ENCODE results near the gene TMEM141. TPM values are rescaled to one million over a fixed set of nuclear protein-coding genes. Genes with fewer than 3 reads are reported as not detected.
"Not testable (repeated sequence)": the region's sequence is repeated elsewhere in the genome, so short reads cannot be mapped to it uniquely, and the experiment has no call there.

Gene TMEM141
- total and polyA plus RNA-seq, 2 experiments from 2014 or later: 51.7 to 59.4 TPM

- Histone ChIP-seq H4K20me1 (ENCODE audit: insufficient read depth) (no peaks in the 10 kb centered on the region), H3K4me1 (ENCODE audit: insufficient read depth) (no peaks in the 10 kb centered on the region), H3K9me3 (ENCODE audit: low read depth) (no peaks in the 10 kb centered on the region), H3K4me2 (ENCODE audit: unreplicated experiment) (no peak overlapping the region), H3K36me3 (ENCODE audit: low read depth) (no peaks in the 10 kb centered on the region), H3K4me3 (no peak overlapping the region), H3K79me2 (ENCODE audit: insufficient read depth) (no peaks in the 10 kb centered on the region), H3K27me3 (replicated peaks; ENCODE audit: insufficient read depth) (no peaks in the 10 kb centered on the region), H3K9ac (no peak overlapping the region), H3F3A (ENCODE audit: insufficient read depth) (peaks cover 10% of the 10 kb centered on the region), H3K27ac (no peak overlapping the region), H2AFZ (no peak overlapping the region), H3K9me2 (ENCODE audit: insufficient read depth) (no peaks in the 10 kb centered on the region)
- in situ Hi-C loops (cut with MboI): no loop called here
- 47 to 55% methylated on average over 11 to 17 of the region's 17 CpGs for WGBS, 2 experiments (ENCODE audit: low coverage in 1 of 2, low lambda C conversion rate in 2 of 2, missing lambda C conversion rate in 2 of 2)
- no peak for DNase-seq
- TF ChIP-seq EZH2phosphoT487 (IDR thresholded peaks at IDR 0.05; ENCODE audit: insufficient read depth, low read depth) (no peak), EZH2 (IDR thresholded peaks at IDR 0.05; ENCODE audit: insufficient read depth, poor library complexity, severe bottlenecking) (no peak)
Measured at GRCh38 chr9:136754059-136754572, 37.0 kb upstream of the TMEM141 start.

- no peak overlapping the region for H3K9ac ChIP-seq
- H3K4me2 ChIP-seq (ENCODE audit: unreplicated experiment): no peak overlapping the region
- H3K27ac ChIP-seq: no peak overlapping the region
- no peak overlapping the region for H2AFZ ChIP-seq
- no peaks in the 10 kb centered on the region for H3K36me3 ChIP-seq (ENCODE audit: low read depth)
- TF ChIP-seq EZH2phosphoT487 (IDR thresholded peaks at IDR 0.05; ENCODE audit: insufficient read depth, low read depth) (no peak), EZH2 (IDR thresholded peaks at IDR 0.05; ENCODE audit: insufficient read depth, poor library complexity, severe bottlenecking) (no peak)
- no peak overlapping the region for H3K4me3 ChIP-seq
- in situ Hi-C loops (cut with MboI): no loop called here
- no peaks in the 10 kb centered on the region for H3K79me2 ChIP-seq (ENCODE audit: insufficient read depth)
- peaks cover 10% of the 10 kb centered on the region for H3F3A ChIP-seq (ENCODE audit: insufficient read depth)
- no peaks in the 10 kb centered on the region for H3K4me1 ChIP-seq (ENCODE audit: insufficient read depth)
- no peak for DNase-seq
- H4K20me1 ChIP-seq (ENCODE audit: insufficient read depth): no peaks in the 10 kb centered on the region
- WGBS, 2 experiments (ENCODE audit: low coverage in 1 of 2, low lambda C conversion rate in 2 of 2, missing lambda C conversion rate in 2 of 2): 61 to 75% methylated on average over 14 to 22 of the region's 24 CpGs
- no peaks in the 10 kb centered on the region for H3K27me3 ChIP-seq (replicated peaks; ENCODE audit: insufficient read depth)
- no peaks in the 10 kb centered on the region for H3K9me3 ChIP-seq (ENCODE audit: low read depth)
- H3K9me2 ChIP-seq (ENCODE audit: insufficient read depth): no peaks in the 10 kb centered on the region
Measured at GRCh38 chr9:136754626-136755301, 36.4 kb upstream of the TMEM141 start.

GRCh38 chr9:136755302-136756133 is 35.6 kb upstream of the TMEM141 start:
- H3K27me3 ChIP-seq (replicated peaks; ENCODE audit: insufficient read depth); DNase-seq; H3K4me3 ChIP-seq; in situ Hi-C loops (cut with MboI); H3K27ac ChIP-seq; H3K36me3 ChIP-seq (ENCODE audit: low read depth); H3K9ac ChIP-seq; H3K4me2 ChIP-seq (ENCODE audit: unreplicated experiment); H3F3A ChIP-seq (ENCODE audit: insufficient read depth); H2AFZ ChIP-seq; H3K79me2 ChIP-seq (ENCODE audit: insufficient read depth); H4K20me1 ChIP-seq (ENCODE audit: insufficient read depth); H3K9me3 ChIP-seq (ENCODE audit: low read depth); H3K9me2 ChIP-seq (ENCODE audit: insufficient read depth); H3K4me1 ChIP-seq (ENCODE audit: insufficient read depth): not testable (repeated sequence)
- 80 to 88% methylated on average over 18 to 22 of the region's 22 CpGs for WGBS, 2 experiments (ENCODE audit: low coverage in 1 of 2, low lambda C conversion rate in 2 of 2, missing lambda C conversion rate in 2 of 2)

- DNase-seq: no peak
- in situ Hi-C loops (cut with MboI): no loop called here
- Histone ChIP-seq H3K4me2 (ENCODE audit: unreplicated experiment) (no peak overlapping the region), H3K79me2 (ENCODE audit: insufficient read depth) (no peaks in the 10 kb centered on the region), H4K20me1 (ENCODE audit: insufficient read depth) (no peaks in the 10 kb centered on the region), H3K4me3 (no peak overlapping the region), H3K9ac (no peak overlapping the region), H3K9me2 (ENCODE audit: insufficient read depth) (no peaks in the 10 kb centered on the region), H3K27me3 (replicated peaks; ENCODE audit: insufficient read depth) (no peaks in the 10 kb centered on the region), H2AFZ (no peak overlapping the region), H3F3A (ENCODE audit: insufficient read depth) (0 out of 2 replicates have a peak, but pooled peaks cover 3% of the 10 kb centered on the region), H3K9me3 (ENCODE audit: low read depth) (no peaks in the 10 kb centered on the region), H3K4me1 (ENCODE audit: insufficient read depth) (no peaks in the 10 kb centered on the region), H3K27ac (no peak overlapping the region), H3K36me3 (ENCODE audit: low read depth) (no peaks in the 10 kb centered on the region)
- WGBS, 2 experiments (ENCODE audit: low coverage in 1 of 2, low lambda C conversion rate in 2 of 2, missing lambda C conversion rate in 2 of 2): 88 to 99% methylated on average over 2 to 4 of the region's 4 CpGs
- no peak for TF ChIP-seq EZH2phosphoT487 (IDR thresholded peaks at IDR 0.05; ENCODE audit: insufficient read depth, low read depth)
Measured at GRCh38 chr9:136756134-136756438, 35.1 kb upstream of the TMEM141 start.

Data from GM23248 (cell line).